Hepatocyte (in vitro differentiated cells): ENCODE results near the gene FBXO3.

ENCODE experiments used
- CTCF ChIP-seq: fragments of 200-600 bp; sonication (generic); IDR thresholded peaks from 2 replicates; pipeline ENCODE4 v1.5.1; 2016; ENCODE audit warnings: antibody characterized with exemption, mild to moderate bottlenecking; ENCODE audit not compliant: poor library complexity
- EZH2 ChIP-seq: fragments of 200-600 bp; sonication (generic); IDR thresholded peaks from 2 replicates; pipeline ENCODE4 v1.6.1; 2016; ENCODE audit warnings: antibody characterized with exemption, mild to moderate bottlenecking, borderline replicate concordance
- EZH2phosphoT487 ChIP-seq: fragments of 200-600 bp; sonication (generic); IDR thresholded peaks from one replicate; pipeline ENCODE4 v1.6.1; 2018; ENCODE audit warnings: antibody characterized with exemption, mild to moderate bottlenecking, low read depth, moderate library complexity; ENCODE audit not compliant: unreplicated experiment, severe bottlenecking

DNA sequence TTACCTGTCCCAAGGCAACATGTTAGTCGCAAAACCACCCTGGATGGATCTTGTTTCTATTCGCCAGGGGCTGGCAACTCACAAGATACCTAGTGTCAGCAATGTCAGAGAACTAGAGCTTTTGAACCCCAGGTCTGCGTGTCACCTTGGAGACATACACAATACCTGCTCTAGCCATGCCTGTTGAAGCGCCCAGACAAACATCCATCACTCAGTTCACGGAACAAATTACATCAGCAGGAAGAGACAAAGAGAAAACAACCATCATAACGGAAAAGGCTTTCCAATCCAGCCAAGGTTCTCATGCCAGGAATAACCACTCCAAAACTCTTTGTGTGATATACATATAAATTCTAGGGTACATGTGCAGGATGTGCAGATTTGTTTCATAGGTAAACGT, 40.3 kb downstream of the FBXO3 start:
- TF ChIP-seq CTCF: no peak
- no peak for TF ChIP-seq EZH2
- no peak for TF ChIP-seq EZH2phosphoT487
